Stomach (tissue), 4 donors: Measurements from ENCODE around the gene DOCK2.

ENCODE experiments used
- EP300 ChIP-seq: sonication (generic); formaldehyde crosslinking; IDR thresholded peaks from one replicate; pipeline ENCODE4 v1.6.1; 2017; ENCODE audit warnings: antibody characterized with exemption
- POLR2A ChIP-seq, 4 donors: fragments of 450-650 bp; IDR thresholded peaks; one replicate each; pipeline ENCODE4 v1.6.1; 2016; ENCODE audit warnings: antibody characterized with exemption in 4 of 4, control low read depth in 2 of 4, mild to moderate bottlenecking in 1 of 4, moderate library complexity in 1 of 4
- POLR2AphosphoS5 ChIP-seq, 3 donors: sonication (generic); formaldehyde crosslinking; IDR thresholded peaks; one replicate each; pipeline ENCODE4 v1.6.1; 2016; ENCODE audit warnings: antibody characterized with exemption in 3 of 3
- TF ChIP-seq, protein P1 (sequence below), 7 experiments: fragments of 450-650 bp in 4 of 7; fragments of 200-600 bp in 3 of 7; sonication (generic) in 3 of 7; IDR thresholded peaks; one replicate each; pipeline ENCODE4 v1.5.1; 2016 to 2019; ENCODE audit warnings: antibody characterized with exemption in 7 of 7, control low read depth in 2 of 7, mild to moderate bottlenecking in 1 of 7

DNA sequence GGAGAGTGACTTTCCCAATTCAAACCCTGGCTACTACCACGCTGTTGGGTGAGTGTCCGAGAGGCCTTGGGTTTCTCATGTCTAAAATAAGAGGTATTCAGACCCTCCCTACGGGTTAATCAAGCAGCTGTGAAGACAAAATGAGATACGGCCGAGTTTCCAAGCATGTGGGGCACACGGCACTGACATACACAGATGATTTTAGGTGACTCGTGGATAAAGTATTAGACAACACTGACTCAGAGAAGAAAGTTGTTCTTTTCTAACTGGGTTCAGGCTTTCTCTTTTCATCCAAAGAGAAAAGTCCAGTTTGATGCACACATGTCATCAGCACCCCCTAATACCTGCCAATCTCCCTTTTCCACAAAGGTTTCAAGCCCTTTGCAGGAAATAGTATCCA is 484.2 kb downstream of the DOCK2 start:
- TF ChIP-seq, protein P1, sequence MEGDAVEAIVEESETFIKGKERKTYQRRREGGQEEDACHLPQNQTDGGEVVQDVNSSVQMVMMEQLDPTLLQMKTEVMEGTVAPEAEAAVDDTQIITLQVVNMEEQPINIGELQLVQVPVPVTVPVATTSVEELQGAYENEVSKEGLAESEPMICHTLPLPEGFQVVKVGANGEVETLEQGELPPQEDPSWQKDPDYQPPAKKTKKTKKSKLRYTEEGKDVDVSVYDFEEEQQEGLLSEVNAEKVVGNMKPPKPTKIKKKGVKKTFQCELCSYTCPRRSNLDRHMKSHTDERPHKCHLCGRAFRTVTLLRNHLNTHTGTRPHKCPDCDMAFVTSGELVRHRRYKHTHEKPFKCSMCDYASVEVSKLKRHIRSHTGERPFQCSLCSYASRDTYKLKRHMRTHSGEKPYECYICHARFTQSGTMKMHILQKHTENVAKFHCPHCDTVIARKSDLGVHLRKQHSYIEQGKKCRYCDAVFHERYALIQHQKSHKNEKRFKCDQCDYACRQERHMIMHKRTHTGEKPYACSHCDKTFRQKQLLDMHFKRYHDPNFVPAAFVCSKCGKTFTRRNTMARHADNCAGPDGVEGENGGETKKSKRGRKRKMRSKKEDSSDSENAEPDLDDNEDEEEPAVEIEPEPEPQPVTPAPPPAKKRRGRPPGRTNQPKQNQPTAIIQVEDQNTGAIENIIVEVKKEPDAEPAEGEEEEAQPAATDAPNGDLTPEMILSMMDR (IDR thresholded peaks at IDR 0.05) = no peak
- no peak for TF ChIP-seq POLR2AphosphoS5 (IDR thresholded peaks at IDR 0.05)
- no peak for TF ChIP-seq POLR2A (IDR thresholded peaks at IDR 0.05)
- TF ChIP-seq EP300 = no peak
